Astrocyte of the cerebellum (primary cell): ENCODE results near the gene PIP5K1B.

Experiments
- DNase-seq: peaks from one replicate; pipeline ENCODE4 v3.0.0-alpha.2; 2011; ENCODE audit warnings: low read depth
- H3K4me3 ChIP-seq: 2 replicates; pipeline ENCODE4 v1.5.1; 2011; ENCODE audit warnings: mild to moderate bottlenecking, low read depth, low read length, moderate library complexity
- in situ Hi-C: cut with HindIII; loops from 2 replicates; pipeline ENCODE4 v1.10.0; 2017; ENCODE audit warnings: low sequenced_read_pairs
- TF ChIP-seq, protein P1 (sequence below): IDR thresholded peaks from 2 replicates; pipeline ENCODE4 v1.5.1; 2012; ENCODE audit warnings: low read length, low read depth, moderate library complexity, mild to moderate bottlenecking; ENCODE audit errors: missing control alignments

The PIP5K1B gene

DNA sequence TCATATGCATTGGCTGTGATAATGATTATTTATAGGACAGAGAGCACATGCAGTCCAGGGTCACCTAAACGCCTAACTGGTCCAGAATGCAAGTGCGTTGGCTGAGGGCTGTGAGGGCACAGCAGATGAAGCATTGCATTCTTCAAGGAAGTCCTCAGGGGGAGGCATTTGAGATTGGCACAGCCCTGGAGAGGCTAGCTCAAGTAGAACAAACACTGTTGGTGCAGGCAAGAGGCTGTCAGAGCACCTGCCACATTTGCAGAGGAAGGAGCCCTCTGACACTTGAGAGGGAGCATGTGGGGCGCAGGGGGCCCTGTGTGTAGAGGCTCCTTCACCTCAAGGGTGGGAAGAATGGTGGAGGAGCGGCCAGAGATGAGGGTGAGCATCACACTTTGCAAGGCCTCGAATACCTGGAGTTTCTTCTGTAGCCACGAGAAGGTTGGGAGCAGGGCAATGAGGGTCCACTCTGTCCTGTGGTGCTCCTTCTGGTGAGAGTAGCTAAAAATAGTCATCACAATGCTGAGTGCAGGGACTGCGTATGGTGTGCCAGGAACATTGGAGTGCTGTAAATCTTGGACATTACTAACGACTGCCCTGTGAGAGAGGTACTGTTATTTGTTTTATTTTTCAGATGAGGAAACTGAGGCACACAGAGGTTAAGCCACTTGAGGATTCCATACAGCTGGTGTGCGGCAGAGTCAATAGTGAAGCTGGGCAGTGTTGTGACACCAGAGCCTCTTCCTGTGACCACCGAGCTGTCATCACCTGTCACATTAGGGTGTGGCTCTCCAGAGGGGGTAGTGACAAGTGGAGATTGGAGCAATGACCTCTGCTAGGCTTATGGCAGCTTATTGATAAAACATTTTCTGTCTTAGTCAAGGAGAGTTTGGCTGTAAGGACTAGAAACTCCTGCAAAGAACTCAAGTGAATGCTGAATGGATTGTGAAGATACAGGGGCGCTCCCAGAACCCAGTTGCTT lies 100.2 kb downstream of the PIP5K1B start:
- no peak for DNase-seq
- TF ChIP-seq, protein P1, sequence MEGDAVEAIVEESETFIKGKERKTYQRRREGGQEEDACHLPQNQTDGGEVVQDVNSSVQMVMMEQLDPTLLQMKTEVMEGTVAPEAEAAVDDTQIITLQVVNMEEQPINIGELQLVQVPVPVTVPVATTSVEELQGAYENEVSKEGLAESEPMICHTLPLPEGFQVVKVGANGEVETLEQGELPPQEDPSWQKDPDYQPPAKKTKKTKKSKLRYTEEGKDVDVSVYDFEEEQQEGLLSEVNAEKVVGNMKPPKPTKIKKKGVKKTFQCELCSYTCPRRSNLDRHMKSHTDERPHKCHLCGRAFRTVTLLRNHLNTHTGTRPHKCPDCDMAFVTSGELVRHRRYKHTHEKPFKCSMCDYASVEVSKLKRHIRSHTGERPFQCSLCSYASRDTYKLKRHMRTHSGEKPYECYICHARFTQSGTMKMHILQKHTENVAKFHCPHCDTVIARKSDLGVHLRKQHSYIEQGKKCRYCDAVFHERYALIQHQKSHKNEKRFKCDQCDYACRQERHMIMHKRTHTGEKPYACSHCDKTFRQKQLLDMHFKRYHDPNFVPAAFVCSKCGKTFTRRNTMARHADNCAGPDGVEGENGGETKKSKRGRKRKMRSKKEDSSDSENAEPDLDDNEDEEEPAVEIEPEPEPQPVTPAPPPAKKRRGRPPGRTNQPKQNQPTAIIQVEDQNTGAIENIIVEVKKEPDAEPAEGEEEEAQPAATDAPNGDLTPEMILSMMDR: no peak
- no peak overlapping the region for H3K4me3 ChIP-seq
- in situ Hi-C loops: loop anchor here (5.0 kb wide), 3 partner anchors 37 to 102 kb away; no protein-coding TSS in a partner anchor

DNA sequence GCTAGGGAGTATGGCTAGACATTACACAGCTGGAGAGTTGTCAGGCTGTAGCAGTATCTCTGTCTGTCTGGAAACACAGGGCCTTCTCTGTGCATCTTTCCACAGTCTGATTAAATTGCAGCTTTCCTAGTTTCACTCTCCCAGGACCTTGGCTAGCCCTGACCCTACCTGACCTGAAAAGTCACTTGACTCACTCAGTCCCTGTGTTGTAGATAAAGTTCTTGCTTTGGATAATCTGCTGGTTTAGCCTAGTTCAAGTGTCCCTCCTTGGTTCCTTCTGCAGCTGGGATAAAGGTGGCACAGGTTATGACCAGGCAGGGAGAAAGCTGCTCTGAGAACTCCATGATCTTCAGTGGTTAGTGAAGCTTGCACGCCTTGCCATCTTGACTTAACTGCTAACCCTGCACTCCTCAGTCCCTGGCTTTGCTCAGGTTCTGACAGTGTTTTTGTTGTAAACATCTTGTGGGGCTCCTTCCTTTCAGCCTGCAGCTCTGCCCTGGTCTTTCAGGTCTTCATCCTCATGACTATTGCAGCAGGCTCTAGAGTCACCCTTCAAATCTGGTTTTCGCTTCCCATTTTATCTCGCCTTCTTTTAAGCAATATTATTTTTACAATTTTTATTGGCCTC lies 101.0 kb downstream of the PIP5K1B start:
- in situ Hi-C loops: loop anchor here (5.0 kb wide), 3 partner anchors 36 to 101 kb away; no protein-coding TSS in a partner anchor
- no peak overlapping the region for H3K4me3 ChIP-seq
- DNase-seq: no peak
- TF ChIP-seq, protein P1: no peak

DNA sequence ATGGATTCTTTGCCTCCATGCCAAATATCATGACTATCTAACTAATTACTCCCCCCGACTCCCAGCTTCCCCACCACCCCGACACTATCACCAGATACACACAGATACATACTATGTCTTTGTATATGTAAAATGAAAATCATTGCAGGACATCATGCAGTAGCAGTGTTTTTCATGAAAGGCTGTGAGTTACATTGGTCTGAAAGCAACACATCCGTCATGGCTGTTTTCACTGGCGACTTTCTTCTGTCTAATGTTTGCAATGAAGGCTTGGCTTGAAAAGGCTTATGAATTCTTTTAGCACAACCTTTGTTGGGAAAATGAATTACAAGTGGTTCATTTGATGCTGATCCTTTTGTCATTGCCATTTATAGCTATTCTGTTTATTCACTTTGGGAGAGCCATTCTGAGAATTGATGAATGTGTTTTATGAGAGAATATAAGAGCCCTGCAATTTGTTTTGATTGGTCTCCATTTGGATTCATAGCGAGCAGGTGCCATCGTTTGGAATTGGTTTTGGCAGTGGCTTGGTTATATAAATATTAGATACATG lies 103.4 kb downstream of the PIP5K1B start:
- TF ChIP-seq, protein P1: no peak
- no peak overlapping the region for H3K4me3 ChIP-seq
- in situ Hi-C loops: loop anchor here (5.0 kb wide), 3 partner anchors 34 to 99 kb away; no protein-coding TSS in a partner anchor
- no peak for DNase-seq

DNA sequence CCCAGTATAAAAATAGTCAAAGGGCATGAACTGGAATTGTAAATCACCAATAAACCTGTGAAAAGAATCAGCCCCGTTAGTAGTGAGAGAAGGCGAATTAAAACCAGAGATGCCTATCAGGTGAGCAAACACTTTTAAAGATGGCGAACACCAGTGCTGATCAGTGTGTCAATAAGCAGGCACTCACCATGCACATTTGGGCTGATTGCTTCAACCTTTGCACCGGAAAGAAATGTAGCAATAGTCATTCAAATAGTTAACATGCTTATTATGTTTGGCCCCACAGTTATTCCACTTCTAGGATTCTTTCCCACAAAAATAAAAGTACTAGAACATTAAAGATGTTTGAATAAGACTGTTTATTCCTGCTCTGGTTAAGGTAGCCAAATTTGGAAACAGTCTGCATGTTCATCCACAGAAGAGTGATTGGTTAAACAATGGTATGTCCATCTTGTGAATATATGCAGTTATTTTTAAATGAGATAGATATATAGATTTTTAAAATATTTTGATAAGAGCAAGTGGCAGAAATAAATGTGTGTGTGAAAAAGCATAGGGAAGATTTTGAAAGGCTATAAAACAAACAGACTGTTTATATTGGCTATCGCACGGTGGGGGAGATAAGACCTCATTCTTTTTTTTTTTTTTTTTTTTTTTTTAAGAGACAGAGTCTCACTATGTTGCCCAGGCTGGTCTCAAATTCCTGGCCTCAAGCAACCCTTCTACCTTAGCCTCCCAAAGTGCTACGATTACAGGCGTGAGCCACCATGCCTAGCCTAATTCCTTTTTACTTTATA lies 112.2 kb downstream of the PIP5K1B start:
- H3K4me3 ChIP-seq: no peak overlapping the region
- TF ChIP-seq, protein P1: no peak
- no peak for DNase-seq
- in situ Hi-C loops: no loop called here

DNA sequence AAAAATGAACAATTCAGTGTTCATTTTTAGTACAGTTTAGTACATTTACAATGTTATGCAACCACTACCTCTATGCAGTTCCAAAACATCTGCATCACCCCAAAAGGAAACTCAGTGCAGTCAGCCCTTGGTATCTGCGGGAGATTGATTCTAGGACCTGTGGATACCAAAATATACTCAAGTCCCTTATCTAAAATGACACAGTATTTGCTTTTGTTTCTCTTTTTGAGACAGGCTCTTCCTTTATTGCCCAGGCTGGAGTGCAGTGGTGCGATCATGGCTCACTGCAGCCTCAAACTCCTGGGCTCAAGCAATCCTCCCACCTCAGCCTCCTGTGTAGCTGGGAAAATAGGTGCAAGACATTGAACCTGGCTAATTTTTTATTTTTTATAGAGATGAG lies 114.0 kb downstream of the PIP5K1B start:
- H3K4me3 ChIP-seq: no peak overlapping the region
- no peak for DNase-seq
- TF ChIP-seq, protein P1: no peak
- in situ Hi-C loops: no loop called here

DNA sequence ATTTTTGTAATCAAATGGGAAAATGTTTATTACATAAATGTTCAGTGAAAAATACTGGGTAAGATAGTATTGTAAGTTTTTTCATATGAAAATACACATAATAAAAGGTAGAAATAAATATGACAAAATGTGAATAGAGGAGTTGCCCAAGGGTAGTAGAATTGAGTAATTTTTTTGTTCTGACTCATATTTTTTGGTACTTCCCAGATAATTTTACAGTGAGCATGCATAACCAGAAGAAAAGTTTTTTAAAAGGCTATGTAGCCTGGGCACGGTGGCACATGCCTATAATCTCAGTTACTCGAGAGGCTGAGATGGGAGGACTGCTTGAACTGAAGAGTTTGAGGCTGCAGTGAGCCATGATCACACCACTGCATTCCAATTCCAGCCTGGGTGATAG lies 116.9 kb downstream of the PIP5K1B start:
- in situ Hi-C loops: no loop called here
- TF ChIP-seq, protein P1: no peak
- H3K4me3 ChIP-seq: no peak overlapping the region
- no peak for DNase-seq
